Esophagus squamous epithelium (tissue), 4 donors: ENCODE measurements around the gene YBX2.
A peak's percentile ranks its signal among the peaks of the same experiment; 100 is the strongest.

Experiments
- POLR2A ChIP-seq, 4 donors: fragments of 450-650 bp; IDR thresholded peaks; one replicate each; pipeline ENCODE4 v1.6.1; 2017; ENCODE audit warnings: antibody characterized with exemption in 4 of 4, mild to moderate bottlenecking in 4 of 4, moderate library complexity in 3 of 4
- TF ChIP-seq, protein P1 (sequence below), 6 experiments: fragments of 450-650 bp in 4 of 6; fragments of 200-600 bp in 2 of 6; sonication (generic) in 2 of 6; IDR thresholded peaks; one replicate each; pipeline ENCODE4 v1.5.1; 2016 to 2019; ENCODE audit warnings: antibody characterized with exemption in 6 of 6, mild to moderate bottlenecking in 4 of 6, moderate library complexity in 4 of 6

- TF ChIP-seq, protein P1, sequence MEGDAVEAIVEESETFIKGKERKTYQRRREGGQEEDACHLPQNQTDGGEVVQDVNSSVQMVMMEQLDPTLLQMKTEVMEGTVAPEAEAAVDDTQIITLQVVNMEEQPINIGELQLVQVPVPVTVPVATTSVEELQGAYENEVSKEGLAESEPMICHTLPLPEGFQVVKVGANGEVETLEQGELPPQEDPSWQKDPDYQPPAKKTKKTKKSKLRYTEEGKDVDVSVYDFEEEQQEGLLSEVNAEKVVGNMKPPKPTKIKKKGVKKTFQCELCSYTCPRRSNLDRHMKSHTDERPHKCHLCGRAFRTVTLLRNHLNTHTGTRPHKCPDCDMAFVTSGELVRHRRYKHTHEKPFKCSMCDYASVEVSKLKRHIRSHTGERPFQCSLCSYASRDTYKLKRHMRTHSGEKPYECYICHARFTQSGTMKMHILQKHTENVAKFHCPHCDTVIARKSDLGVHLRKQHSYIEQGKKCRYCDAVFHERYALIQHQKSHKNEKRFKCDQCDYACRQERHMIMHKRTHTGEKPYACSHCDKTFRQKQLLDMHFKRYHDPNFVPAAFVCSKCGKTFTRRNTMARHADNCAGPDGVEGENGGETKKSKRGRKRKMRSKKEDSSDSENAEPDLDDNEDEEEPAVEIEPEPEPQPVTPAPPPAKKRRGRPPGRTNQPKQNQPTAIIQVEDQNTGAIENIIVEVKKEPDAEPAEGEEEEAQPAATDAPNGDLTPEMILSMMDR (IDR thresholded peaks at IDR 0.05): peak in 1 of 6 experiments; percentile 6
- peak in 2 of 4 donors; percentile 7 to 97 for TF ChIP-seq POLR2A (IDR thresholded peaks at IDR 0.05)
Observed at GRCh38 chr17:7307686-7308624, 13.5 kb upstream of the YBX2 start.
